ENCODE results near the gene NOL4L. TPM values are rescaled to one million over a fixed set of nuclear protein-coding genes. Genes with fewer than 3 reads are reported as not detected.

Gene NOL4L
- total and polyA plus RNA-seq, 11 donors, result 2.6 to 15.0 (median 6.7) TPM

DNA sequence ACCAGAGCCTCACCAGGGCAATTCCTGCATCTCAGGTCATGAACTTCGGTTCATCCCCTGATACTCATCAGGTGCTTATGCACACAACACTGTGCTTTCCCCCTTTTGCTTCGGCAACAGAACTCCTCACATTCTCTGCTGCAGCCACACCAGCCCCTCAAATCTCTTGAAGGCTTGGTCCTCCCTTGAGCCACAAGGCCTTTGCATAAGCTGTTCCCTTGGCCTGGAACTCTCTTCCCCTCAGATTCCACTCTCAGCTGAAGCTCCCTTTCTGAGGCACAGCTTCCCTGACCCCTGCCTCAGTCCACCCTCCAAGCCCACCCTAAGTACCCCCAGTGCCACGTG, 76.4 kb downstream of the NOL4L start:
- no peak overlapping the region for H3K4me3 ChIP-seq
- intact Hi-C loops (cut with DNase I), result no loop called here
- TF ChIP-seq, protein P1, sequence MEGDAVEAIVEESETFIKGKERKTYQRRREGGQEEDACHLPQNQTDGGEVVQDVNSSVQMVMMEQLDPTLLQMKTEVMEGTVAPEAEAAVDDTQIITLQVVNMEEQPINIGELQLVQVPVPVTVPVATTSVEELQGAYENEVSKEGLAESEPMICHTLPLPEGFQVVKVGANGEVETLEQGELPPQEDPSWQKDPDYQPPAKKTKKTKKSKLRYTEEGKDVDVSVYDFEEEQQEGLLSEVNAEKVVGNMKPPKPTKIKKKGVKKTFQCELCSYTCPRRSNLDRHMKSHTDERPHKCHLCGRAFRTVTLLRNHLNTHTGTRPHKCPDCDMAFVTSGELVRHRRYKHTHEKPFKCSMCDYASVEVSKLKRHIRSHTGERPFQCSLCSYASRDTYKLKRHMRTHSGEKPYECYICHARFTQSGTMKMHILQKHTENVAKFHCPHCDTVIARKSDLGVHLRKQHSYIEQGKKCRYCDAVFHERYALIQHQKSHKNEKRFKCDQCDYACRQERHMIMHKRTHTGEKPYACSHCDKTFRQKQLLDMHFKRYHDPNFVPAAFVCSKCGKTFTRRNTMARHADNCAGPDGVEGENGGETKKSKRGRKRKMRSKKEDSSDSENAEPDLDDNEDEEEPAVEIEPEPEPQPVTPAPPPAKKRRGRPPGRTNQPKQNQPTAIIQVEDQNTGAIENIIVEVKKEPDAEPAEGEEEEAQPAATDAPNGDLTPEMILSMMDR (IDR thresholded peaks at IDR 0.05), result no peak
- TF ChIP-seq POLR2A (IDR thresholded peaks at IDR 0.05), result no peak
- no peaks in the 10 kb centered on the region for H3K36me3 ChIP-seq
- WGBS, 4 donors, result 85 to 92% (median 88%) methylated on average over 3 of the region's 3 CpGs
- DNase-seq (no peak), ATAC-seq (no peak)
- no peaks in the 10 kb centered on the region for H3K9me3 ChIP-seq
- H3K27ac ChIP-seq, result no peak overlapping the region
- no peaks in the 10 kb centered on the region for H3K27me3 ChIP-seq
- peaks cover 0 to 25% (median 0%) of the 10 kb centered on the region in 12 donors for H3K4me1 ChIP-seq

DNA sequence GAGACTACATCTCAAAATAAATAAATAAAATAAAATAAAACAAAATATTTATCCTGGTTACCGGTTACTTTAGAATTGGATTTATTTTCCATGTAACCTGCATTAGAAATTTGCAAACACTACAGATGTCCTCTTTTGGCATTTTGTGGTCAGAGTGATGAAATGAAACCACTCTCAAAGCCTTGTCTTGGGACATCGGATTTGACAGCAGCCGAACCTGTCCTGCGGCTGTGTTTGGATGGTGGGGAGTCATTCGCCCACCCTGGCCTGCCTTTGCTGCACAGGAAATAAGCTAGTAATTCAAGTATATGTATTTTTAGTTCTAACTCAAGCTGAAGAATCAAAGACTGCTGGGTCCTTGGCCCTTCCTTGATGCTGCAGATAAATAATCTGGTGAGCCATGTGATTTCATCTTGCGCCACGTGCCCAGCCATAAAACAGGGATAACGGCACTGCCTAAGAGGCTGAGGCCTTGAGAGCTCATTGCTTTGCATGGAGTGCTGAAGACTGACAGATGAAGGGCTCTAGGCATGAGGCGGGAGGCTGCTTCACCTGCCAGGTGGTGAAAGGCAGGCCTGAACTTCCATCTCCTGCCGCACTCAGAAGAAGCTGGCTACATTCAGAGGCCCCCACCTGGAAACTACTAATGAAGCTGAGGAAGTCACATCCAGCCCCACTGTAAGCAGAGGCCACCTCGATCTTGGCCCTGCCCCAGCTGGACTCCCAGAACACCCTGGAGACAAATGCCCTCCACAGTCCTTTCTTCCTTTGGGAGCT, 76.9 kb downstream of the NOL4L start:
- Histone ChIP-seq H3K27ac (no peak overlapping the region), H3K36me3 (no peaks in the 10 kb centered on the region), H3K4me3 (no peak overlapping the region), H3K27me3 (no peaks in the 10 kb centered on the region), H3K9me3 (no peaks in the 10 kb centered on the region), H3K4me1 (peaks cover 0 to 25% (median 0%) of the 10 kb centered on the region in 12 donors)
- no peak for ATAC-seq
- TF ChIP-seq, protein P1 (IDR thresholded peaks at IDR 0.05), result no peak
- no peak for TF ChIP-seq POLR2A (IDR thresholded peaks at IDR 0.05)
- DNase-seq, result no peak
- 80 to 95% (median 92%) methylated on average over 10 to 11 of the region's 11 CpGs for WGBS, 4 donors
- intact Hi-C loops (cut with DNase I), result no loop called here

DNA sequence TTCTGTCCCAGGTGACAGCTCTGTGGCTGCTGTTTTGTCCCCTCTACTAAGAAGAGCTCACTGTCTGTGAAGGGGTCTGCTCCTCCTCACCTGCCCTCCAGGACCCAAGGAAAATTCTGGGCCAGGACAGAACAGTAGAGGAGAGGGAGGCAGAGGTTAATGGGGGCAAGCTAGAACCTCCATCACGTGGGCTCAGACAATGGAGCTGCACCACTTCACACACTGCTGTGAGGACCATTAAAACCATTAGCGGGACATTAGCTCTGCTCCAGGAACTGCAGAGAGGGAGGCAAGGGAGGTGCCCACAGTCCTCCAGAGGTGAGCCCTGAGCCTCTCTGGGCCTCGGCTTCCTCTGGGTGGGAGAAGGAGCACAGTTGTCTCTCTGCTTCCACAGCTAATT, 78.4 kb downstream of the NOL4L start:
- TF ChIP-seq, protein P1 (IDR thresholded peaks at IDR 0.05), result no peak
- TF ChIP-seq POLR2A (IDR thresholded peaks at IDR 0.05), result no peak
- Histone ChIP-seq H3K27me3 (no peaks in the 10 kb centered on the region), H3K36me3 (no peaks in the 10 kb centered on the region), H3K4me3 (no peak overlapping the region), H3K9me3 (no peaks in the 10 kb centered on the region), H3K4me1 (peaks cover 0 to 25% (median 0%) of the 10 kb centered on the region in 12 donors), H3K27ac (no peak overlapping the region)
- intact Hi-C loops (cut with DNase I), result no loop called here
- DNase-seq, result no peak
- ATAC-seq, result no peak
- WGBS, 4 donors, result 72 to 81% (median 73%) methylated on average over 3 of the region's 3 CpGs

DNA sequence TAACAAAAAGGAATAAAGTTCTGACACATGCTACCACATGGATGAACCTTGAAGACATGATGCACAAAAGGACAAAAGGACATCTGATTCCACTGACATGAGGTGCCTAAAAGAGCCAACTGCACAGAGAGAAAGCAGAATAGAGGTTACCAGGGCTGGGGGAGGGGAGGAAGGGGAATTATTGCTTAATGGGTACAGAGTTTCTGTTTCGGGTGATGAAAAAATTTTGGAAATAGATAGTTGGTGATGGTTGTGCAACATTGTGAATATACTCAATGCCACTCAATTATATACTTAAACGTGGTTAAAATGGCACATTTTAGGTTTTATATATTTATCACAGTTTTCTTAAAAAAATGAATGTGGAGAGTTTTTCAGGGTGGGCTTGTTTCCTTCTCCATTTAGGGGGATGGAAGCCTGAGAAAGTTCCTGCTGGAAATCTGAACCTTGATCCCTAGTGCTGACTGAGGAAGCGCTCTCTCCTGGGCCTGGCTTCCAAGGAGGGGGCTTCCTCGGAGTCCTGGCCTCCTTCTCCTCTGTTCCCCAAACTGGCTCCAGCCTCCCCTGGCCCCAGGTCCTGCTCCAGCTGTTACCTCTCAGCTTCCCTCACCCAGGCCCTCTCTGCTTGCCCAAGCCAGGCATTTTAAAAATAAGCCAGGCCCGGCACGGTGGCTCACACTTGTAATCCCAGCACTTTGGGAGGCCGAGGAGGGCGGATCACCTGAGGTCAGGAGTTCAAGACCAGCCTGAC, 79.2 kb downstream of the NOL4L start:
- TF ChIP-seq, protein P1 (IDR thresholded peaks at IDR 0.05), result no peak
- no peak for TF ChIP-seq POLR2A (IDR thresholded peaks at IDR 0.05)
- ATAC-seq (no peak), DNase-seq (no peak)
- Histone ChIP-seq H3K36me3 (no peaks in the 10 kb centered on the region), H3K4me1 (peaks cover 0 to 24% (median 0%) of the 10 kb centered on the region in 12 donors), H3K9me3 (no peaks in the 10 kb centered on the region), H3K4me3 (no peak overlapping the region), H3K27ac (no peak overlapping the region), H3K27me3 (no peaks in the 10 kb centered on the region)
- 85 to 90% (median 88%) methylated on average over 8 of the region's 8 CpGs for WGBS, 4 donors
- intact Hi-C loops (cut with DNase I), result no loop called here
